Neural cell (in vitro differentiated cells): ENCODE measurements around the gene ANKS1B.

Experiments
- EP300 ChIP-seq: fragments of 450-650 bp; conservative IDR thresholded peaks from 2 replicates; pipeline ENCODE4 v1.6.1; 2014; ENCODE audit warnings: antibody characterized with exemption, mild to moderate bottlenecking, moderate library complexity; ENCODE audit not compliant: poor library complexity, severe bottlenecking
- EZH2 ChIP-seq: fragments of 200-600, 300-800 bp; shearing (Covaris generic), sonication (generic); IDR thresholded peaks from 2 replicates; pipeline ENCODE4 v1.6.1; 2014; ENCODE audit warnings: antibody characterized with exemption, low read length, borderline replicate concordance, mild to moderate bottlenecking; ENCODE audit not compliant: insufficient read depth, poor library complexity, severe bottlenecking
- MXI1 ChIP-seq: fragments of 450-650 bp; conservative IDR thresholded peaks from 2 replicates; pipeline ENCODE4 v1.6.1; 2014; ENCODE audit warnings: antibody characterized with exemption, mild to moderate bottlenecking; ENCODE audit not compliant: poor library complexity, severe bottlenecking
- POLR2AphosphoS5 ChIP-seq: IDR thresholded peaks from 2 replicates; pipeline ENCODE4 v1.6.1; 2012
- RAD21 ChIP-seq: fragments of 450-650 bp; conservative IDR thresholded peaks from 2 replicates; pipeline ENCODE4 v1.6.1; 2014; ENCODE audit warnings: antibody characterized with exemption, mild to moderate bottlenecking, moderate library complexity
- SMC3 ChIP-seq: fragments of 450-650 bp; conservative IDR thresholded peaks from 2 replicates; pipeline ENCODE4 v1.6.1; 2014; ENCODE audit warnings: antibody characterized with exemption, mild to moderate bottlenecking, moderate library complexity; ENCODE audit not compliant: poor library complexity
- TAF1 ChIP-seq: IDR thresholded peaks from 2 replicates; pipeline ENCODE4 v1.6.1; 2012; ENCODE audit warnings: low read depth
- TF ChIP-seq, protein P1 (sequence below): fragments of 450-650 bp; IDR thresholded peaks from 2 replicates; pipeline ENCODE4 v1.5.1; 2014; ENCODE audit warnings: antibody characterized with exemption, mild to moderate bottlenecking, moderate library complexity; ENCODE audit not compliant: poor library complexity, severe bottlenecking
- TF ChIP-seq, protein P2 (sequence below): IDR thresholded peaks from 2 replicates; pipeline ENCODE4 v1.6.1; 2012; ENCODE audit warnings: borderline replicate concordance

DNA sequence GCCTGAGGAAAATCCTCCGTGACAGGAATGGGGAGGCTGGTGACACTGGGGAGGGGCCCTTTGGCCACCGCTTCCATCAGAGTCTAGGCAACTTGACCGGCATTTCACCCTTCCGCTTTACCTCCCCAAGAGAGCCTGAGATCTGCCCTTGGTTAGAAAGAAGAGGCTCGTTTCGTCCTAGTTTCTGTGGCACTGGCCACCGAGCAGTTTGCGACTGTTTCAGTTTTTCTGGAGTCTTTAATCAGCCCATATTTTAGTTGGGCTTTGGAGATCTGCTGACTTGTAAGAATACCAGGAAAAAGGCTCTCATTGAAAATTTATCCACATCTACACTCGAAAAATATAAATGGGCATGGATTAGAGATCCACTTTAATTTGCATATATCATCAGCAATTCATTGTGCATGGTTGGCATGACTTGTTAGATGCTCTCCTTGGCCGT is 414 bp upstream of the ANKS1B start:
- TF ChIP-seq, protein P1, sequence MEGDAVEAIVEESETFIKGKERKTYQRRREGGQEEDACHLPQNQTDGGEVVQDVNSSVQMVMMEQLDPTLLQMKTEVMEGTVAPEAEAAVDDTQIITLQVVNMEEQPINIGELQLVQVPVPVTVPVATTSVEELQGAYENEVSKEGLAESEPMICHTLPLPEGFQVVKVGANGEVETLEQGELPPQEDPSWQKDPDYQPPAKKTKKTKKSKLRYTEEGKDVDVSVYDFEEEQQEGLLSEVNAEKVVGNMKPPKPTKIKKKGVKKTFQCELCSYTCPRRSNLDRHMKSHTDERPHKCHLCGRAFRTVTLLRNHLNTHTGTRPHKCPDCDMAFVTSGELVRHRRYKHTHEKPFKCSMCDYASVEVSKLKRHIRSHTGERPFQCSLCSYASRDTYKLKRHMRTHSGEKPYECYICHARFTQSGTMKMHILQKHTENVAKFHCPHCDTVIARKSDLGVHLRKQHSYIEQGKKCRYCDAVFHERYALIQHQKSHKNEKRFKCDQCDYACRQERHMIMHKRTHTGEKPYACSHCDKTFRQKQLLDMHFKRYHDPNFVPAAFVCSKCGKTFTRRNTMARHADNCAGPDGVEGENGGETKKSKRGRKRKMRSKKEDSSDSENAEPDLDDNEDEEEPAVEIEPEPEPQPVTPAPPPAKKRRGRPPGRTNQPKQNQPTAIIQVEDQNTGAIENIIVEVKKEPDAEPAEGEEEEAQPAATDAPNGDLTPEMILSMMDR, result no peak
- TF ChIP-seq EP300 (no peak), TAF1 (no peak), RAD21 (no peak), SMC3 (peak; percentile 17), EZH2 (no peak), POLR2AphosphoS5 (no peak), MXI1 (peak; percentile 5)
- TF ChIP-seq, protein P2, sequence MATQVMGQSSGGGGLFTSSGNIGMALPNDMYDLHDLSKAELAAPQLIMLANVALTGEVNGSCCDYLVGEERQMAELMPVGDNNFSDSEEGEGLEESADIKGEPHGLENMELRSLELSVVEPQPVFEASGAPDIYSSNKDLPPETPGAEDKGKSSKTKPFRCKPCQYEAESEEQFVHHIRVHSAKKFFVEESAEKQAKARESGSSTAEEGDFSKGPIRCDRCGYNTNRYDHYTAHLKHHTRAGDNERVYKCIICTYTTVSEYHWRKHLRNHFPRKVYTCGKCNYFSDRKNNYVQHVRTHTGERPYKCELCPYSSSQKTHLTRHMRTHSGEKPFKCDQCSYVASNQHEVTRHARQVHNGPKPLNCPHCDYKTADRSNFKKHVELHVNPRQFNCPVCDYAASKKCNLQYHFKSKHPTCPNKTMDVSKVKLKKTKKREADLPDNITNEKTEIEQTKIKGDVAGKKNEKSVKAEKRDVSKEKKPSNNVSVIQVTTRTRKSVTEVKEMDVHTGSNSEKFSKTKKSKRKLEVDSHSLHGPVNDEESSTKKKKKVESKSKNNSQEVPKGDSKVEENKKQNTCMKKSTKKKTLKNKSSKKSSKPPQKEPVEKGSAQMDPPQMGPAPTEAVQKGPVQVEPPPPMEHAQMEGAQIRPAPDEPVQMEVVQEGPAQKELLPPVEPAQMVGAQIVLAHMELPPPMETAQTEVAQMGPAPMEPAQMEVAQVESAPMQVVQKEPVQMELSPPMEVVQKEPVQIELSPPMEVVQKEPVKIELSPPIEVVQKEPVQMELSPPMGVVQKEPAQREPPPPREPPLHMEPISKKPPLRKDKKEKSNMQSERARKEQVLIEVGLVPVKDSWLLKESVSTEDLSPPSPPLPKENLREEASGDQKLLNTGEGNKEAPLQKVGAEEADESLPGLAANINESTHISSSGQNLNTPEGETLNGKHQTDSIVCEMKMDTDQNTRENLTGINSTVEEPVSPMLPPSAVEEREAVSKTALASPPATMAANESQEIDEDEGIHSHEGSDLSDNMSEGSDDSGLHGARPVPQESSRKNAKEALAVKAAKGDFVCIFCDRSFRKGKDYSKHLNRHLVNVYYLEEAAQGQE, result no peak
